HFFc6 (cell line): Measurements from ENCODE around the gene TADA2B. TPM values are rescaled to one million over a fixed set of nuclear protein-coding genes. Genes with fewer than 3 reads are reported as not detected.
A peak's percentile ranks its signal among the peaks of the same experiment; 100 is the strongest.

Source experiments
- DNase-seq: peaks from one replicate; pipeline ENCODE4 v3.0.0-alpha.2; 2018
- H3K27ac Mint-ChIP-seq: 2 replicates; pipeline ENCODE4 v1.8.0; 2020; ENCODE audit warnings: mild to moderate bottlenecking, mixed read lengths
- H3K27me3 Mint-ChIP-seq: 2 replicates; pipeline ENCODE4 v1.8.0; 2021; ENCODE audit warnings: mild to moderate bottlenecking, moderate library complexity, mixed read lengths; ENCODE audit not compliant: insufficient read depth
- H3K36me3 Mint-ChIP-seq: 2 replicates; pipeline ENCODE4 v1.8.0; 2021; ENCODE audit warnings: low read depth, mixed read lengths
- H3K4me1 Mint-ChIP-seq: 2 replicates; pipeline ENCODE4 v1.8.0; 2020; ENCODE audit warnings: low read depth, mixed read lengths
- H3K4me3 Mint-ChIP-seq: 2 replicates; pipeline ENCODE4 v1.8.0; 2020; ENCODE audit warnings: mild to moderate bottlenecking, moderate library complexity, mixed read lengths
- H3K9me3 Mint-ChIP-seq: 2 replicates; pipeline ENCODE4 v1.8.0; 2020; ENCODE audit warnings: mild to moderate bottlenecking, mixed read lengths
- CTCF ChIP-seq: fragments of 200-600 bp; sonication (generic); IDR thresholded peaks from 2 replicates; pipeline ENCODE4 v1.5.0; 2021; ENCODE audit warnings: antibody characterized with exemption, mild to moderate bottlenecking
- total RNA-seq, 6 experiments: library from RNA; stranded (reverse); fragmentation: NEBNext Ultra II Directional; extraction: Animal tissue kit (Norgen Biotek cat#: 25700); gene quantifications; 2 replicates in 1 of 6; 3 replicates in 5 of 6; pipeline ENCODE4 v1.2.3, GENCODE V29; 2021

The TADA2B gene
- total RNA-seq, 6 experiments from 2014 or later = 15.5 to 19.9 (median 17.9) TPM

DNA sequence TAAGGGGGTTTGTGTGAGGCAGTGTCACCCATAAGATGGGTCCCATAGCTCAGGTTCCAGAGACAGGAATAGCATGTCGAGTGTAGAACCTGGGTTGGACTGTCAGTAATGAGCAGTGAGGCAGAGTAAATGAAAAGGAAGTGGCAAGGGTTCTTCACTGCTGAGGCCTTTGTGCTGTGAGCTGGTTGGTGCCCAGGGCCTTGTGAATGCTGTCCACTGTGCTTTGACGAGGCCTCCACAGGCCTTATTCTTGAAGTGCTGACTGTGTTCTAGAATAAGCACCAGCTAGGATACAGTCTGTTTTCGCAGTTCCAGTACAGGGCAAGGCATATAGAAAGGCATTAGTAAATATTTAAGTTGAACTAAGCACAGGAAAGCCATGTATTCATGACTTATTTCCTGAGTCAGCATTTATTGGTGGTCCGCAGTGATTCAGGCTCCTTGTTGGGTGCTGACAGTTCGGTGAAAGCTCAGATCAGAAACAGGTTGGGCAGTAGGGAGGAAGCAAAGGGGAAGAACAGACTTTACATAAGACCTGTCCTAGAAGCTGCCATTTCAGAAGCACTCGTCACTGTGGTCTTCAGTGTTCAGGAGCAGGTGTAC lies 25.6 kb upstream of the TADA2B start:
- DNase-seq = no peak
- Mint-ChIP-seq H3K27ac (0 out of 2 replicates have a peak overlapping the region, but pooled peaks have one; percentile 29), H3K27me3 (no peaks in the 10 kb centered on the region; the same call in 1 of the 2 replicates), H3K9me3 (no peaks in the 10 kb centered on the region), H3K36me3 (peaks cover 27% of the 10 kb centered on the region), H3K4me3 (no peak overlapping the region), H3K4me1 (peaks cover 25% of the 10 kb centered on the region)
- TF ChIP-seq CTCF = no peak

DNA sequence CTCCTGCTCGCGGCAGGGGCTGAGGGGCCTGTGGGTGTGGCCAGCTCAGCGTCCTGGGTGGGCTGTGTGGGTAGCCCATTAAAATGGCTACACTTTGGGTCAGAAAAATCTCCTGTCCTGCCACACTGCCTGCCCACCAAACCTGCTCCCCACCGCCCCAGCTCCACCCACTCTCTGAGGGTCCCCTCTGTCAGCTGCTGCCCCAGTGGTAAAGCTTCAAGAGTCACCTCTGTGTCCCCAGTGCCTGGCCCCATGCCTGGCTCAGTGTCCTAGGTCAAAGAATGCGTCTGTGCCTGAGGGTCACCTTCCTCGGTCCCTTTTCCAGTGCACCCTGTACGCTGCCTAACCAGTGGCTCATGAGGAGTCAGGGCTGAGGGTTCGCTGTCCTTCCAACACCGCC lies 24.9 kb upstream of the TADA2B start:
- DNase-seq = no peak
- Mint-ChIP-seq H3K36me3 (peaks cover 27% of the 10 kb centered on the region), H3K9me3 (no peaks in the 10 kb centered on the region), H3K4me3 (no peak overlapping the region), H3K4me1 (peaks cover 31% of the 10 kb centered on the region), H3K27me3 (no peaks in the 10 kb centered on the region; the same call in 1 of the 2 replicates), H3K27ac (no peak overlapping the region)
- no peak for TF ChIP-seq CTCF

DNA sequence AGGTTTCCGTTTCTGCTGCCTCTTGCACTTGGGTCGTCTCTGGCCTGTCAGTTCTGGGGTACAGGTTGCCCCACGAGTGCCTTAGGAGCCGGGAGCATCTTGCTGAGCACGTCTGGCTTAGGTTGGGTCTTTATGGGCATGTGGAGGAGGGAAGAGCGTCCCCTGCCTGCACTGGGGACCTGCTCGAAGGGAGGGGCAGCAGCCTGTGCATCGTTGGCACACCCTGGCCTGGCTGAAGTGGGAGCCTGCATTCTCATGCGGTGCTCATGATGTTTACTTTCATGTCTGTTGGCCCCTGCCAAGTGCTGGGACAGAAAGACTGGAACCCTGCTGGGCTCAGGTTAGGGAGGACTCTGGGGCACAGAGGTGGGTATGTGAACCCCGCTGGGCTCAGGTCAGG lies 23.8 kb upstream of the TADA2B start:
- Mint-ChIP-seq H3K27me3 (no peaks in the 10 kb centered on the region; the same call in 1 of the 2 replicates), H3K4me3 (no peak overlapping the region), H3K9me3 (no peaks in the 10 kb centered on the region), H3K4me1 (peaks cover 34% of the 10 kb centered on the region), H3K27ac (peak overlapping the region; percentile 38), H3K36me3 (peaks cover 25% of the 10 kb centered on the region)
- no peak for DNase-seq
- TF ChIP-seq CTCF = no peak

GRCh38 chr4:7020290-7020689 lies 22.9 kb upstream of the TADA2B start:
- H3K36me3 Mint-ChIP-seq = peaks cover 16% of the 10 kb centered on the region; the same call in 1 of the 2 replicates
- peaks cover 34% of the 10 kb centered on the region for H3K4me1 Mint-ChIP-seq
- no peak for DNase-seq
- TF ChIP-seq CTCF = no peak
- H3K27ac Mint-ChIP-seq = peak overlapping the region; percentile 91
- H3K9me3 Mint-ChIP-seq = no peaks in the 10 kb centered on the region
- no peaks in the 10 kb centered on the region for H3K27me3 Mint-ChIP-seq
- H3K4me3 Mint-ChIP-seq = no peak overlapping the region

- TF ChIP-seq CTCF = no peak
- no peak overlapping the region for H3K4me3 Mint-ChIP-seq
- DNase-seq = no peak
- no peaks in the 10 kb centered on the region for H3K9me3 Mint-ChIP-seq
- H3K27me3 Mint-ChIP-seq = no peaks in the 10 kb centered on the region
- H3K36me3 Mint-ChIP-seq = peaks cover 14% of the 10 kb centered on the region; the same call in 1 of the 2 replicates
- H3K27ac Mint-ChIP-seq = peak overlapping the region; percentile 91
- H3K4me1 Mint-ChIP-seq = peaks cover 34% of the 10 kb centered on the region
Measured at GRCh38 chr4:7020856-7021255, 22.3 kb upstream of the TADA2B start.
